SKM-1 treated with dmso at 0.1 percent for 144 hours (cell line): ENCODE results near the gene PTPN20.
A peak's percentile ranks its signal among the peaks of the same experiment; 100 is the strongest.

ENCODE experiments used
- DNase-seq: peaks from one replicate; lab custom pipeline; 2025; ENCODE audit not compliant: unreplicated experiment; lab: John Stamatoyannopoulos, UW

Gene PTPN20

GRCh38 chr10:47033541-47034270 is 122.5 kb downstream of the PTPN20 start:
- no peak for DNase-seq

- no peak for DNase-seq
These were observed 123.3 kb downstream of the PTPN20 start for GRCh38 chr10:47034441-47035051.

- DNase-seq: no peak
These were observed 124.1 kb downstream of the PTPN20 start for GRCh38 chr10:47035171-47035818.

- DNase-seq: no peak
These were observed 124.7 kb downstream of the PTPN20 start for GRCh38 chr10:47035819-47036337.

DNA sequence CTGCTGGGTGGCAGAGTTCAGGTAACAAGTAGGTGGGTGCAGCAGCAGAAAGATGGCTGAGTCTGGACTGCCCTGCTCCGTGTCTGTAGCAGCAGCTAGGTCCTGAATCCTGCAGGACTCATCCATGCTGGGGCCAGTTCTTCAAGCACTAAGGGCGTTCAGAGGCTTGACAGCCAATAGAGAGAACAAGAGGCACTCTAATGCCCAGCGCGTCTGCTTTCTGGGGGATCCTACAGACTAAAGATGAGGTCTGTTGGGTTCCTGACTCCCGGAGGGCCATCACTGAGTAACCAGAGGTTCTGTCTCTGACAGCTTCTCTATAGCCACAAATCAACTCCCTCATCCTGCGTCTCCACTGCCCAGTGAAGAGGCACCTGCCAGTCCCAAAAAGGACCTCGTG is 125.5 kb downstream of the PTPN20 start:
- DNase-seq: no peak

GRCh38 chr10:47037654-47038425 is 126.6 kb downstream of the PTPN20 start:
- no peak for DNase-seq

- no peak for DNase-seq
These were observed 127.8 kb downstream of the PTPN20 start for GRCh38 chr10:47038881-47039561.

DNA sequence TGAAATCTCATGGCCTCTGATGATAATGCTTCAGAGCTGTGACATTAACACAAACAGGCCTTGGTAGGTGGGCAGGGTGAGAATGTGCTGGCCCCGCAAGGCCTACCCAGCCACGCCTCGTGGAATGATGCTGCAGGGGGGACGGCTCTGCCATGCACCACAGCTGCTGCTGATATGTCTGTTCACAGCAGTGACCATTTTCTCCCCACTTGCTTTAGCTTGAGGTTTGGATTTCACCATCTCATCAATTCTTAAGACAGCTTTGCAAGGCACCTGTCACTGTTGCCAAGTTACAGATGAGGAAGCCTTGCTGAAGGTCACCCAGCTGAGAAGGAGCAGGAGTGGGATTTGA is 128.3 kb downstream of the PTPN20 start:
- DNase-seq: no peak

DNA sequence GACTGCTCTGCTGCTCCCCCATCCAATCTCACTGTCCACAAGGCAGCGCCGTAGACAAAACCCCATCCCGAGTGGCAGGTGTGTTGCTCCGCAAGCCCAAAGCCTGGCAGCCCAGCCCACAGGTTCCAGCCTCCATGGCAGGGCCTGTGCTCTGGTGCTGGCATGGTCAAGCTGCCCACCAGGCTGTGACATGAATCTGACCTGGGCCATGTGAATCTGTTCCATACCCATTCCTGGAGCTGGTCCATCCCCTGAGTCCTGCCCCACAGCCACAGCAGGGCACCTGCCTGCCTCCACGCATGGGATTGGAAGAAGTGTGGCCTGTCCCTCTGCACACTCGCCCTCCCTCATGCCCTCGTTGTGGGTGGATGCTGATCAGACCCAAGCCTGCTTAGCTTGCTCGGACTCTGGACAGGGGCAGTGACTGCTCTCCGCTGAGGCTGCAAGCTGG is 128.8 kb downstream of the PTPN20 start:
- no peak for DNase-seq

DNA sequence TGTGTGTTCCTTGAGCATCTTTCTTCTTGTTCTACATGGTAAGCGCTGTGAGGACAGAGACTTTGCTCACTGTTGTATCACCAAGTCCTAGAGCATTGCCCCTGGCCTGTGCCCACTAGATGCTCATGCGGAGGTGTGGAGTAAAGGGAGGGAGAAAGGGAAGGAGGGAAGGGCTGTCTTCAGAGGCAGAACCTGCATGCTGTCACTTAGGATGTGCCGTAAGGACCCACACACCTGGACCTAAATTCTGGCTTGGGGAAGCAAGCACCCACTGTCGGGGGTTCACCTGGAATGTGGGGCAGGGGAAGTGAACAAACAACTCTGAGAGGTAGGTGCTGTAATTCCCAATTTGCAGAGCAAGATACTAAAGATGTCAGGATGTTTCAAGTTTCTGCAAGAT is 129.5 kb downstream of the PTPN20 start:
- DNase-seq: no peak

DNA sequence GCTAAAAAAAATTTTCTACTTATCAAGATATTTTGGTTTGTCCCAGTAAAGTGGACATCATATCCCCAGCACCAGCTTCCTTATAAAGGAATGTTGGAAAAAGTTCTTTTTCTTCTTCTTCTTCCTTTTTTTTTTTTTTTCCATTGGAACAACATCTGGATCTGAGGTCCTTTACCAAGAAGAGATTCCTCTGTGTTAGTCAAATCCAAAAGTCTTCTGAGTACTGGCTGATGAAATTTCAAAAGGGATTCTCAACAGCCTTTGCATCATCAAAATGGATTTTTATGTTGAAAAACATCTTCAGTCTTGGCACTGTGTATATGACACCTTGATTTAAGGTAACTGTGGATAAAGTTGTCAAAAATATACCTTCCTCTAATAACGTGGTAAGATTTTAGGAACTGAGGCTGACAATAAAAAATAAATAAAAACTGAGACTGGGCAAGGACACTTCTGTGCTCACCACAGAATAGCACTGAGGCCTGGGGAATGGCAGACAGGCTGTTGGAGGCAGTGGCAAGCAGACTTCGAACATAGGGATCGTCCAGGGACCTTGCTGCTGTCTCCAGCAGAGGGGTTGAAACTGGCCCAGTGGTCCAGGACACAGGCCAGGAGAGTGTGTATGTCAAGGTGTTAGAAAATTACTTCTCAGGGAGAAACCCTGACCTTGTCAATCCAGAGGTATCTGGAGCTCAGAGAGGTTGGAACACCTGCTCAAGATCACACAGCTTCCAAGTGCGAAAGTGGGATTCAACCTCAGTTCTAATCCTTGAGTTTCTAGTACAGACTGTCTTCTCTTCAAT is 130.4 kb downstream of the PTPN20 start:
- DNase-seq: no peak

- no peak for DNase-seq
These were observed 130.9 kb downstream of the PTPN20 start for GRCh38 chr10:47042199-47042473.

- no peak for DNase-seq
These were observed 131.8 kb downstream of the PTPN20 start for GRCh38 chr10:47042780-47043750.

- no peak for DNase-seq
These were observed 132.8 kb downstream of the PTPN20 start for GRCh38 chr10:47043928-47044538.

DNA sequence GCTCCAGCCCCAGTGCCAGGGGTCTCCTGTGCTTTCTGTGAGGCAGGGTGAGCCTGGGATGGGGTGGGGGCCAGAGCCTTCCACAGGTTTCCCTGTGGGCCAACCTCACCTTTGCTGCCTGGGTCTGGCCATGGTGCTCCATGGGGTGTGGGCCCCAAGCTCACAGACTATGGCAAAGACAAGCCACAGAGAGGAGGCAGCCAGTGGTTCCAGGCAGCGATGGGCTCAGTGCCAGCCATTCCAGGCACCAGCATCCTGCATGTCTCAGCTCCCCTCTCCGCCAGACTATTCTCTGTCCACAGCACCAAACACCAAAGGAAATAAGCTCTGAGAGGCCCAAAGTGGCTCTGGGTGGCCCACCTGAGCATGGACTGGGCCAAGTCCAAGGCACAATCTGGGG is 133.5 kb downstream of the PTPN20 start:
- no peak for DNase-seq

GRCh38 chr10:47045331-47045861 is 134.2 kb downstream of the PTPN20 start:
- DNase-seq: no peak

DNA sequence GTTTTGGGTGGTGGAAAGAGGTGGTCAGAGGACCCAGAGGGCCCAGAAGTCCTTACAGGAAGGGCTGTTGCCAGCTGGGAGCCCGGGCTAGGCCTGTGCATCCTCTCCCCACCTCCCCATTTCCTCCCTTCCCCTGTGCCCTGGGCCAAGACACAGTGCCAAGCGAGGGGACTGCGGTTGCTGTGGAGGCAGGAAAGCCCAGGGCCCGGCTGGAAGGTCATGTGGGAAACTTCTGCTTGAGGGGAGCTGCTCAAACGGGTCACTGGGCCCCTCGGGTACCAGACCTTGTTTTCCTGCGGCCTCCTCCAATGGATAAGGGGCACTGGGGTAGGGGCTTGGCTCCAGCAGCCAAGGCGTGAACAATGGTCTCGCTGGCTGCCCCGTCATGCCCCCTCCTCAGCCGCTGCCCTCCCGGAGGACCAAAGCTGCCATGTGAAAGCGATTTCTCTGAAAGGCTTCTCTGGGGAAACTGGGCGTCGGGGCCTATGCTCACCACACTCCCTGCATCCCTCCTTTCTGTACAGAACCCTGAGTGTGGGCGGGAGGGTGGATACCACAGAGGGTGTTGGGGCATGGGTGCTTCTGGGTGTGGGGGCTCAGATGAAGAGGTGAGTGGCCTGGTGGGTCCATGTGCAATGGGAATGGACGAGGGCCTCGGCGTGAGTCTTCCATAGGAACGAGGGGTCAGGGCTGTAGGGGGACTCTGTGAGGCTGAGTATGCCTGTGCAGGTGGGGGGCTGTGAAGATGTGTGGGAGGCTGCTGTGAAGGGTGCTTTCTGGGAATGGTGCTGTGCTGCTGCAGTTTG is 135.3 kb downstream of the PTPN20 start:
- DNase-seq: no peak

- peak; percentile 41 for DNase-seq
These were observed 135.9 kb downstream of the PTPN20 start for GRCh38 chr10:47047127-47047504.
